ENCODE measurements around the gene CYP4F12.

- no peak for TF ChIP-seq CTCF (IDR thresholded peaks at IDR 0.05; ENCODE audit: borderline replicate concordance, extremely low read depth, low read length, poor library complexity, severe bottlenecking)
- TF ChIP-seq EZH2 (IDR thresholded peaks at IDR 0.05; ENCODE audit: borderline replicate concordance, low read depth, low read length, severe bottlenecking), result no peak
These were observed 852 bp upstream of the CYP4F12 start for GRCh38 chr19:15671891-15672579.
